ENCODE results near the gene PLCL2.

DNA sequence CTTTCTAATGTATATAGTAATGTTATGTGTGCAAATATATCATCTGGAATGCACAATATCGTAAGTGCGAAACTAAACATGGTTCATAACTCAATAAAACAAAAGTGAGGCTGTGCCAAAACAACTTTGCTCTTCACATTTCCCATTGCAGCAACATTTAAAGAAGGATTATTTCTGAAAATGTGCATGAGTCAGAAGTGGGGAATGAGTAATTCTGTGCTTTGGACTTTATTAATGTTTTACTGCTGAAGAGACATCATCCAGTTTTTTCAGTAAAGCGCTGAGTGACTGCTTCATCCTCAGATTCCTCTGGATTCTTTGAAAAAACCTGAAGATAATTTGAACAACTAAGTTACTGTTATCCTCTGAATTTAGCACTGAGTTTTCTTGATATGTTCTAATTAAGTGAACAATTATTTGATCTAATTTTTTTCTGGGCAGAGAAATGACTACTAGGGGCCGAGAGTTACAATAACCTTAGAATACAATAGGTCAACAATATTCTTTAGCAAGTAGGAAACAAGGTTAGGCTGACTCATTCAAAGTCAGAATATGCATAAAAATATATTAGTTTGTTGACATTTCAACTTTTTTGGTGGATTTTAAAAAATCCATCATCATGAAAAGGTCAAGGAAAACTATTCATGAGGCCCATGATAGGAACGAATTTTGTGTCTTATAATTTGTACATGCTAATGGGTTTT, 20.0 kb upstream of the PLCL2 start:
- TF ChIP-seq, protein P1, sequence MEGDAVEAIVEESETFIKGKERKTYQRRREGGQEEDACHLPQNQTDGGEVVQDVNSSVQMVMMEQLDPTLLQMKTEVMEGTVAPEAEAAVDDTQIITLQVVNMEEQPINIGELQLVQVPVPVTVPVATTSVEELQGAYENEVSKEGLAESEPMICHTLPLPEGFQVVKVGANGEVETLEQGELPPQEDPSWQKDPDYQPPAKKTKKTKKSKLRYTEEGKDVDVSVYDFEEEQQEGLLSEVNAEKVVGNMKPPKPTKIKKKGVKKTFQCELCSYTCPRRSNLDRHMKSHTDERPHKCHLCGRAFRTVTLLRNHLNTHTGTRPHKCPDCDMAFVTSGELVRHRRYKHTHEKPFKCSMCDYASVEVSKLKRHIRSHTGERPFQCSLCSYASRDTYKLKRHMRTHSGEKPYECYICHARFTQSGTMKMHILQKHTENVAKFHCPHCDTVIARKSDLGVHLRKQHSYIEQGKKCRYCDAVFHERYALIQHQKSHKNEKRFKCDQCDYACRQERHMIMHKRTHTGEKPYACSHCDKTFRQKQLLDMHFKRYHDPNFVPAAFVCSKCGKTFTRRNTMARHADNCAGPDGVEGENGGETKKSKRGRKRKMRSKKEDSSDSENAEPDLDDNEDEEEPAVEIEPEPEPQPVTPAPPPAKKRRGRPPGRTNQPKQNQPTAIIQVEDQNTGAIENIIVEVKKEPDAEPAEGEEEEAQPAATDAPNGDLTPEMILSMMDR (IDR thresholded peaks at IDR 0.05), result no peak
- TF ChIP-seq POLR2A (IDR thresholded peaks at IDR 0.05), result no peak
